Cerebellar cortex (tissue), 1 donor: Measurements from ENCODE around the gene SSNA1.

Experiments
- DNase-seq: peaks from one replicate; pipeline ENCODE4 v3.0.0-alpha.2; 2015; ENCODE audit warnings: low spot score

Gene SSNA1

DNA sequence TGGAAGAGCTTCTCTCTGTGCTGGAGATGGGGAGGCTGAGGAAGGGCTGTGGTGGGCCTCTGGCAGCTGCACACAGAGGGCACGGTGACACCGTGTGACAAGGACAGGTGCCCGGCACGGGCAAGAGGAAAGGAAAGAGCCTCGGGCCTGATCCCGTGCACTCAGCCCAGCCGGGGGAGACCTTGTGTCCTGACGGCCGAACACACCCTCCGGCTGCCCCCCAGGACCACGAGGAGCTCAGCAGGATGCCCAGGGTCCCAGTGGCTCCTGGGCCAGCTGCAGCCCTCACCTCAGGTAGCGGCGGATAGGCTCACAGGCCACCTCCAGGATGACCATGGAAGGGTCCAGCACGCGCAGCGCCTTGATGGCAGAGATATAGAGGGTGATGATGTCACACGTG is 5.6 kb upstream of the SSNA1 start:
- no peak for DNase-seq

DNA sequence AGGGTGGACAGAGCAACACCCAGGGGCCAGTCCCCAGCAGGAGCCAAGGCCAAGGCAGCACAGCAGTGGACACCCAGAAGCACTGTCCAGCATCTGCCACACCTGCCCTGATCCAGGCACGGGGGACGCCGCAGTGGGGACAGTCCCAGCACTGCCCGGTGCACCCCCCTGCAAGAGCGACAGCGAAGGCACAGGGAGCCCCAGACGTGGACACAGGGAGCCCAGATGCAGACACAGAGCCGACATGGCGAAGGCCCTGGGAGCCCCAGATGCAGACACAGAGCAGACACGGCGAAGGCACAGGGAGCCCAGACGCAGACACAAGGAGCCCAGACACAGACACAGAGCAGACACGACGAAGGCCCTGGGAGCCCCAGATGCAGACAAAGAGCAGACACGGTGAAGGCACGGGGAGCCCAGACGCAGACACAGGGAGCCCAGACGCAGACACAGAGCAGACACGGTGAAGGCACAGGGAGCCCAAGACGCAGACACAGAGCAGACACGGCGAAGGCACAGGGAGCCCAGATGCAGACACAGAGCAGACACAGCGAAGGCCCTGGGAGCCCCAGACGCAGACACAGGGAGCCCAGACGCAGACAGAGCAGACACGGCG is 4.4 kb upstream of the SSNA1 start:
- DNase-seq = no peak

DNA sequence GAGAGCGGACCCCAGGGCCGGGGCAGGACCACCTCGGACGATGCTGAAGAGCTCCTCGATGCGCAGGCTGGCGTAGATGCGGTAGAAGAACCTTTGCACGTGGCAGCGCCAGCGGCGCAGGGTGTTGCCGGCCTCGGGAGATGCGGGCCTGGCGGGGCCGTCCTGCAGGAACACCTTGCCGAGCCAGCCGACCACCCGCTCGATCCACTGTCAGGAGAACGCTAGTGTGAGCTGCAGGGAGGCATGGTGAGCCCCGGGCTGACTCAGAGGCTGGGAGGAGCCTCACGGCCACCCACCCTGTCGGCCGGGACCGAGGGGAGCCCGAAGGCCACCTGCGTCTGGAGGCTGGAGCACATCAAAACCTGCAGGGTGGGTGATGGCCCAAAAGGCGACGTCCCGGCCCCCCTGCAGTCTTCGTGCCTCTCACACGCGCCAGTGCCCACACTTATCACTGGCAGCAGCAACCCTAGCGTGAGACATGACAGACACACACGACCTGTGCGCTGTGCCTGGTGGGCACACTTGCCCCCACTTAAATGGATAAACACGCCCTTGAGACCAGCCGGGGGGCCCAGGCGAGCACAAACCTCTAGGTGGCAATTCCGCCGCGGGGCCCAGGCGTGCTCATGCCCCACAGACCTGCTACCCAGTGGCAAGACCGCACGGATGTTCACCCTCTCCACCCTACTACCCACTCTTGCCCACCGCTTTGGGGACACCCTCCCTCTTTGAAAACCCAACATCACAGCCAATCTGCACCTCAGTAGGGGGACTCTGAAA is 3.4 kb upstream of the SSNA1 start:
- no peak for DNase-seq

DNA sequence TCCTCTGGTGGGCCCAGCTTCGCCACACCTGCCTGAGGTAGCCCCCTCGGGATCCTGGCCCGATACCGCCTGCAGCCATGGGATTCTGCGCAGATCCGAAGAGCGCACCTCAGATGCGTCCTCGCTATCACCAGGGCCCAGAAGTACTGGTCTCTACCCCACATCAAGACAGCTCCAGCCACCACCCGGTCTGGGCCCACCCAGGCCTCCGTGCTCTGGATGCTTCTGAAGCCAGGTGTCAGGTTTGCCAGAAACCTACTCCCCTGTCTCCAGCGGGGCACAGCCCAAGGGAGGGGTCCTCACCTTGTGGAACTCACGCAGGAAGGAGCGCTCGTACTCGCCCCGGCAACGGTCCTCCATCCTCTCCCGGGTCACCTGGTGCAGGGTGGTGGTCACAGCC is 2.6 kb upstream of the SSNA1 start:
- no peak for DNase-seq

DNA sequence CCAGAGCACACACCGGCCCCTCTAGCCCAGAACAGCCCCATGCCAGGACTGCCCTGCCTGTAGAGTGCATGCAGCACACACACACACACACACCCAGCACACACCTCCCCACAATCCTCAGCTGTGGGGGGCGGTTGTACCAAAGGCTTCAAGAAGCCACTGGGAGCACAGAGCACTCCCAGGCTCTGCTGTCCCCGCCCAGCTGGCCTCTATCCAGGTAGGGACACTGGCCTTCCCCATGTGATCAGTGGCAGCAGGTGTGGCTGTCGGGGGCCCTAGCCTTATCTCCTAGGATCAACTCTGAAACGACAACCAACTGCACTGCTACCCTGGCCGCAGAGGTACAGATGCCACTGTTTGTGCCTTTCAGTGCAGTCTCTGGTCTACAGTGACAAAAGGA is 2.1 kb upstream of the SSNA1 start:
- DNase-seq = no peak

DNA sequence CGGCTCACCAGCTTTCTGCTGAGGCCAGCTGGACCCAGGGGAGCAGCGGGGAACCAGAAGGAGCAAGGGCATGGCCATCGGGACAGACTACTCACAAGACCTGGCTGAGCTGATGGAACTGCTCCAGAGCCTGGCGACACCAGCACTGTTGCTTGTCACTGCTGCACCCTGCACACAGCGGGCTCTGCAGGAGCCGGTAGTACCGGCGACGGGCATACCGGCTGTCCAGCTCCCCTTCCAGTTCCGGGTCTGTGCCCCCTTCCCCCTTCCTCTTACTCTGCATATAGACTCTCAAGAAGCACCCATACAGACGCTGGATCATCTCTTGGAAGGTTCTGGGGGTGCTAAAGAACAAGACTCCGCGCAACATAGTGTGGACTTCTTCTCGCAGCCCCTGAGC is 1.1 kb upstream of the SSNA1 start:
- no peak for DNase-seq

DNA sequence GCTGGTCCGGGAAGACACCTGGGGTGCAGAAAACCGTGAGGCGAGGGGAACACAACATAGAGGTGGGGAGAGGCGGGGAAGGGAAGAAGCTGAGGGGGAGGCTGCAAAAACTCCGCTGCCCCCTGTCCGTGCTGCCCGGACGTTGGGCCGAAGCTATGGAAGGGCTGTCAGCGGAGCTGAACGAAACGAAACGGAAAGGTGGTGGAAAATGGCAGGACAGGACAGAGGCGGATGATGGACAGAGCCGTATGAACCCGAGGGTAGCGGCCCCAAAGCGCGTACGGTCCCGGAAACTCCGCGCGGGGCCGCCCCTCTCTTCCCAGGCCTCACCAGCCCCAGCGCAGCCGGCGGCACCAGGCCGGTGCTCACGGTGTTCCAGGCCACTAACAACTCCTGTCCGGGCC is 388 bp upstream of the SSNA1 start:
- no peak for DNase-seq

DNA sequence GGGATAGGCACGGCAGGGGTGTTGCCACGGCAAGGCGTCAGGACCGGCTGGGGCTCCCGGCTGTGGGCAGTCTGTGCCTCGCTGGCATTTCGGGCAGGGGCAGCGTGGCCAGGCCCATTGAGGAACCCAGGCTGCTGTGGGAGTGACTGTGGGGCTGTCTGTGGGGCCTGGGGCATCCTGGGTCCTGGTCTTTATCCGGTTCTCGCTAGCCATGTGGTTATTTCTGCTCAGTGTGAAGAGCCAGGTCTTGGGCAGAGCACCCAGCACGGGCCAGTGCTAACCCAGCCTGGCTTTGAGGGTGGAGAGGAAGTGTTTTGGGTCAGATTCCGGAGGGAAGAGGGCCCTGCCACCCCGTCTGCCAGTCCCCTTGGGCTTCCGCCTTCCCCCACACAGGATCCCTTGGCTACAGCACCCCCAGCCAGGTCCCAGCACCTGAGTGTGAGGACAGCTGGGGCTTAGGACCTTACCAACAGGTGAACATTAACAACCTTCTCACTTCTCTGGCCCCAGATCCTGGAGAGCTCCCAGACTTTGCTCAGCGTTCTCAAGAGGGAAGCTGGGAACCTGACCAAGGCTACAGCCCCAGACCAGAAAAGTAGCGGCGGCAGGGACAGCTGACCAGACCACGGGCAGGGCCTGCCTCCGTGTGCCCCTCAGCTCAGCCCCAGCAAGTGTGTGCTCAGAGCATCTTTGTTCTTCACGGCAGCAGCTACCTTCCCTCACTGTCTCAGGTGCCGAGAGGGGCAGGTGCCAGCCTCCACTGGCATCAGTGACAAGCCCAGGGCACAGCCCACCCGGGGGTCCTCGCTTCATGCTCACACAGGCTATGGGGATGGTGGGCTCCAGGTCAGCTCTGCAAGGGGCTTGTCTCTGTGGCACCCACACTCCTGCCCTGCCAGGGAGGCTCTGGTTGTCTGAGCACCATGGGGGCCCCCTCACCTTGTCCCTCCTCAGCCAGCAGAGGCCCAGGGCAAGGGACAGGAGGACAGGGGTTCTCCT is 1.1 kb downstream of the SSNA1 start:
- no peak for DNase-seq

DNA sequence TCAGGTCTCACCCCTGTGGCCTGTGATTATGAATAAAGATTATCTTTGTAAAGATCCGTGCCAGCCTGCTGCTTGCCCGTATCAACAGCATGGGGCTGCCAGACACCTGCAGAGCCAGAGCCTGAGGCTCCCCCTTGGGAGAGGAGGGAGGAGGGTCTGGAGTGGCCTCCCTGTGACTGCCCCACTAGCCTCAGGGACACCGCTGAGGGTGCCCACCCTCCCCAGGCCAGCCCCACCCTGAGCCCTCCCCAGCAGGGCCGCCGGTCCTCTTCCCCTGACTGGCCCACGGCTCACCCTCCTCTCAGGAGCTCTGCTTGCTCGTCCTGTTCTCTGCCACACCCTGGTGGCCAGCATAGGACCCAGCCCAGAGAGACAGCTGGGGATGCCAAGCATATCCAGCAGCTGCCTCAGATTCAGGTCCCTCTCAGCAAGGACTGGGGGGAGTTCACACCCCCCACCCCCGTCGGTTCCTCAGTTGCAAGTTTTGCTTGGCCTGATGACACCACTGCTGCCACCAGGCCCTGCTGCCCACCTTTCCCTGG is 1.9 kb downstream of the SSNA1 start:
- no peak for DNase-seq

DNA sequence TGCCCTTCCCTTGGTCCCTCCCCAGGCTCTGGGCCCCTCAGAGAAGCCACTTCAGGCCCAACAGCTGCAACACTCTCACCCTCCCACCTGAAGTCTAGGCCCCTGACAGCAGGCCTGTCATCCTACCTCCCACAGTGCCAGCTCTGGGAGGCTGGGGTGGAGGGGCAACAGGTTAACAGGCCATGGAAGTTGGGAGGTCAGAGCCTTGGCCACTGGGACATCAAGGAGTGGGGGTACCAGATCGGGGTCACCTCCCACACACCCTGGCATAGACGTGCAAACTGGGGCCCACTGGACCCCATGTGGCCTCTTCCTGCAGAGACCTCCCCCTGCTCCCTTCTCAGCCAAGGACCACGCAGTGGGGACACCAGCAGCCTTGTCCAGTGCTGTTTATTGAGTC is 2.8 kb downstream of the SSNA1 start:
- no peak for DNase-seq

DNA sequence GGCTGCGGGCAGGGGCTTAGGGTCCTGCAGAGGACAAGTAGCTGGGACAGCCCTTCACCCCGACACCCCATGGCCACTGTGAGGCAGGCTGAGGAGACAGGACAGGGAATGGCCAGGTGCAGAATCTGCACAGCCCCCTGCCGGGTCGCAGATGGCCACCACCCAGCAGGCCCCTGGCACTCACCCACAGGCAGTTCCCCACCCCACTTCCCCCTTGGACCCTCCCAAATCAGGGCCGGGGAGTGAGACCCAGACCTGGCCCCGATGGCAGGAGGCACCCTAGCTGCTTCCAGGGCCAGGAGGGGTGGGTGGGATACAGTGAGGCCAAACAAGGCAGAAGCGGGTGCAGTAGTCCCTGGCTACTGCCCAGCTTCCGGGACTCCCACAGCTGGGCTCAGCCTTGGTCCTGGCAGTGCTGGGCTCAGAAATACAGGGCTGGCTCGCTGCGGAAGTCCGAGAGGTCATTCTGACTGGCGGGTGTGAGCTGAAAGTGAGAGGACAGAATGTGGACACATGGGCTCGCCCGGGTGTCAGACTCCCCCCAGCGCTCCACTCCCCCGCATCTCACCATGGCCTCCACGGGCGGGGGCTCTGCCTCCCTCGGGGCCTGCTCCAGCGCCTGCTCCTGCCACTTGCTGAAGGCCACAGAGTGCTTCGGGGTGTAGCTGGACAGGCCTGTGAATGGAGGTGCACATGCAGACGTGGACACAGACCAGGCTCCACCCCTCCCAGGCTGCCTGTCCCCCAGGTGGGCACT is 3.4 kb downstream of the SSNA1 start:
- peak; percentile 33 for DNase-seq

DNA sequence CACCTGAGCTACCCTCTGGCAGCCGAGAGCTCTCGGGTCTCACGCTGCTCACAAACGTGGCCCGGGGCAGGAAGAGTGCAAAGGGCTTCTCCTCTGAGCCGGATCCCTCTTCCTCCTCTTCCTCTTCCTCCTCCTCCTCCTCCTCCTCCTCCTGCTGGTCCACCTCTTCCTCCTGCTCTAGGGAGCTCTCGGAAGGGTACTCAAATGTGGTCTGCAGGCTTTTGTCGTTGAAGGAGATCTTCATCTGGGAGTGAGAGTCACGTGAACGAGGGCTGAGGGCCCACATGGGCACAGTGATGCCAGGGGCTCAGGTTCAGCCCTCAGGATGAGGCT is 3.9 kb downstream of the SSNA1 start:
- no peak for DNase-seq

DNA sequence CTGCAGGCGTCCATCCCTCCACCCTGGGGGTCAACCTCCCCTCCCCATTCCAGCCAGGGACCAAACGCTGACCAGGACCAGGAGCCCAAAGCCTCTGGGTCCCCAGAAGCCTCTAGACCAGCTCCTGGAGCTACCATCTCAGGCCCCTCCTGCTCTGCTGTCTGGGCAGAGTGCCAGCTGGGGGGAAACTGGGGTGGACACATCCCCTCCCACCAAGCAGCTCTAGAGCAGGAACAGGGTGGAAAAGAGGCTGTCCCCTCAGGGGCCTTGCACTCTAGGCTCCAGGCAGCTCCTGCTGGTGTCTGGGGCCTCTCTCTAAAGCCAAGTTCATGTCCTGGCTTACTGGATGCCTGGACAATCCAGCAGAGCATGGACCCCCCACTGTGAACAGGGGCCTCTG is 4.4 kb downstream of the SSNA1 start:
- DNase-seq = no peak

DNA sequence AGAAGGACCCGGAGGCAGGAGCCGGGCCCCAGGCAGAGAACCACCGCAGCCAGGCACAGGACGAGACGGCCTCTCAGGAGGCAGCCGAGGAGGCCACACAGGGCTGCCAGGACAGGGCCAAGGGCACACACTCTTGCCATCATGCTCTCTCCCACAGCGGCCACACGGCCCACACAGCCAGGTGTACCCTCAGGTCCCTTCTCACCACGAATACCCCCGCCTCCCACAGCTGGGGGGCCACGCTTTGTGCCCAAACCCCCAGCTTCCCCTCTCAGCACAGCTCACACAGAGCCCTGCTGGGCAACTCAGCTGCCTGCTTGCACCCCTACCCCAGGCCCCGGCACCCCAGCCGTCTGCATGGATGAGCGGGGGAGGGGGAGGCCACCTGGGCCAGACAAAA is 5.3 kb downstream of the SSNA1 start:
- no peak for DNase-seq

DNA sequence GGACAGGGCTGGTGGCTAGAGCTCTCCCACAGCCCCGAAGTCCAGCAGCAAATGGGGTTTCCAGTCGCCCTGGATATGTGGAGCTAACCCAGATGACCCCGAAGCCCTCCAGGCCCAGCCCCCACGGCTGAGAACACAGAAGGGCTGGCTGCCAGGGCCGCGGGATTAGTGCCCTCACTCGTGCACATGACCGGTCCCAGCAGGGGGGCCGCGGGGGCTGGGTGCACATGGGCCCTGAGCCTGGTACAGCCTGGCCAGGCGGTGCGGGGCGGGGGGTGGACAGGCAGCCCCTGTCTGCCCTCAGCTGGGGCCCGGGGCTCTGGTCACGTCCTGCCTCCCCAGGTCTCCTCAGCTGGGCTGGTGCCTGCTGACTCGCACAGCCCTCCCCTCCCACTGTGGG is 5.9 kb downstream of the SSNA1 start:
- DNase-seq = no peak

DNA sequence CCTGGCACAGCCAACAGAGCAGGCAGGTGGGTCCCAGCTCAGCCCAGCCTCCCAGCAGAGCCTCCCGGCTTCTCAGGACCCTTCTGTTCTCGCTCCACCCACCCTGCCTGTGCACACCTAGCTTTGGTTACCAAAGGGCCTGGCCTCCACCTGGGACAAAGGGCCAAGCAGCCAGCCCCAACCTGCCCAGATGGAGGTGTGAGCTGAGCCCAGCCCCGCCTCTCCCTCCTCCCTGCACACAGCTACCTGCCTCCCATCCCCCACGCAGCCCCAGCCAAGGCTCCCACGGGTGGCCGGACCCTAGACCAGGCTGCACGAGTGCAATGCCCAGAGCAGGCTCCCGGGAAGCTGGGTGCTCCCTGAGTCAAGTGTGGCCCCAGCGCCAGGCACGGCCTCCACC is 6.4 kb downstream of the SSNA1 start:
- DNase-seq = no peak

DNA sequence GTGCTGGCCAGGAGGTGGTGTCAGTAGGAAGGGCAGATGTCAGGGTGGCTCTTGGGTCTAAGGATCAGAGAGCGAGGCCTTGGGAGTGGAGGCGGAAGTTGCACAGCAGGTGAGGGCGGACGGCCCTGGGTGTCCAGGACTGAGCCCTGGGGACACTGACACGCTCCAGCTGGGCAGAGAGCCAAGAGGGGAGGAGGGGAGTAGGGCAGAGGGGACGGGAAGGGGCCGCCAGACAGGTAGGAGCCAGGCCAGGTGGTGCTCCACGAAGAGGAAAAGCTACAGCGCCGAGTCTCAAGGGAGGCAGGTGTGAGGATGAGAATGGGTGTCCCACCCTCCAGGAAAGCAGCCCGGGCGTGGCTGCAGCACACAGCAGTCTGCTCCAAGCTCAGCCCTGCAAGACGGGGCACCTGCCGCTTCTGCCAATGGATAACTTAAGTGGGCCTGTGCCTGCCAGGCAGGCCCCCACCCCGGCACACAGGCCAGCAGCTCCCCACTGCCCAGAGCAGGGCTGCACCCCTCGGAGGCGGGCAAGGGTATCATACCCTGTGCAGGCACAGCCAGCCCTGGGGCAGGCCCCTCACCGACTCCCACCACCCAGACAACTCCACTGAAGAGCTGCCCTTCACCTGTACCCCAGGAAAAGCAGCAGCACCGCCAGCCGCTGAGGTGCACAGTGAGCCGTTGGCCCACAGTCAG is 7.2 kb downstream of the SSNA1 start:
- DNase-seq = no peak

DNA sequence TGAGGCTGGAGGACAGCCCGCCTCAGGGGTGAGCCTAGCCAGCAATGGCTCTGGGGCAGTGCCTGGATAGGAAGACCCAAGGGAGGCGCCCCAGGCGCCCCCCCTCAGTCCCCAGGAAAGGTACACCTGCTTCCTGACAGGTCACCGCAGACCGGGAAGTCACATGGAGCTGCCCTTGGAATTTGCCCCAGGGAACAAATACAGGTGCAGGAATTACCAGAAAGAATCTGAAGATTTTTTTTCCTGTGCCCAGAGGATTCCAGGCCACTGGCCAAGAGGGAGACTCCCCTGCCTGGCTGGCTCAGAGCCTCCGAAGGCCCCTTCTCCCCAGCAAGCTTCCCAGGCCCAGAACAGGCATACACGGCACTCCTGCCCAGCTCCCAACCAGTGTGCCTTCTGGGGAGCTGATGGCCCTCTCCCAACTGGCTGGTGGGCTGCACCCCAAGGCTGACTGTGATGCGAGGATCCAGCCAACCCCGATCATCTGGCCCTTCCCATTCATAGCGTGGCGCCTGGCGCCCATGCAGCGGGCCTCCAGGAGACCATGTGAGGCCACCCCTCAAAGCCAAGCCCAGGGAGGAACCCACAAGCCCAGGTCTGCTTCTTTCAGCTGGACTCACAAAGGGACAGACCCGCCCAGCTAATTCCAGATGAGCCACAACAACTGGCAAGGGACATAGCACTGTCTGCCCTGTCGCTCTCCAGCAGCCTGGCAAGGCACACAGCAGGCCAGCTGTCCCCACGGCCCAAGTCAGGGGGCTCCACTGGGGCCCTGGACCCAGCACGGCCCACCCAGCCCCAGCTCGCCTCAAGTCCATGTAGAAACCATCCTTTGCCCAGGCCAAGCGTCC is 9.8 kb downstream of the SSNA1 start:
- DNase-seq = peak; percentile 53

DNA sequence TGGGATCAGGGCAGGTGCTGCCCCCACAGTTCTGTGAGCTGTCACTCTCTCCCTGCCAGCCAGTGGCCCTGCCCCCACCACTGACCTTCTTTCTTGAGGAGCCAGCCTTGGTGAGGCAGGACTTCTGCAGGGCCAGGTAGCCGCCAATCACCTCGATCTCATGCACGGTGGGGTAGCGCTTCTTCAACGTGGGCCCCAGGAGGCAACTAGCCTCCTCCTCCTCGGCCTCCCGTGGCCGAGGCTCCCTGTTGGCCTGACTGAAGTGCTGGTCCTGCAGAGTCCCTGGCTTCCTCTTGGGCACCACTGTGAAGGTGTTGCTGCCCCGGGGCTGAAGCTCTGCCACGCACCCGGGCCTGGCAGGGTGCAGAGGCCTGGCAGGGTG is 10.4 kb downstream of the SSNA1 start:
- DNase-seq = peak; percentile 82

DNA sequence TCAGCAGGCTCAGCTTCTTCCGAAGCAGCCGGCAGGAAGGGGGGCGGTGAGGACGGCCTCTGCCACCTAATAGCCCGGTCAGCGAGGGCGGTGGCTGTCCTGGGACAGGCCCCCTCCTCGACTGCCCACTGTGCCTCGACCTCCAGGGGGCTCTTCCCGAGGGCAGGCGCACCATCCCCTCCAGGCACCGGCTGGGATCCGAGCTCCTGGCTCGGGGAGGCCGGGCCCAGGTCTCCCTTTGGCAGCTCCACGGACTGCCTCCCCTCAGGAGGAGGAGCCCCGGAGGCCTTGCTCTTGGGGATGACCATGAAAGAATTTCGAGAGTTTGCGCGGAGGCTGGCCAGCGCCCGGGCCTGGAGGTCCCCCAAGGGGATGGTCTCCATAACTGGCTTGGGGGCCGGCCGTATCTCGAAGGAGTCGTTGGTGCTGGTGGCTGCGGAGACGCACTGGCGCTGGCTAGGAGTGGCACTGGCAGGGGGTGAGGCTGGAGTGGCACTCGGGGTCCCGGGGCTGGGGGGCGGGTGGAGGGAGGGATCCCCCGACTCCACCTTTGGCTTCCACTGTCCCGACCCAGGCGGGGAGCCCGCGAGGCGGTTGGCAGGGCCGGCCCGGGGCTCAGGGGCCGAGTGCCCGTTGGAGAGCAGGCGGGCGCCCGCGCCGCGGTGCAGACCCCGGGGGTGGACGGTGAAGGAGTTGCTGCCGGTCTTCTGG is 11.1 kb downstream of the SSNA1 start:
- no peak for DNase-seq
